HL-60 (cell line): ENCODE results near the gene IL33.

Experiments used
- DNase-seq, 2 experiments: peaks; one replicate each; pipeline ENCODE4 v3.0.0-alpha.2; 2010 to 2020; ENCODE audit warnings: low read depth in 1 of 2, low spot score in 1 of 2
- H3K27ac ChIP-seq: fragments of 250-450 bp; sonication (Bioruptor Pico); replicated peaks from 2 replicates; pipeline ENCODE4 v1.5.1; 2020; ENCODE audit warnings: mild to moderate bottlenecking, moderate library complexity
- H3K27me3 ChIP-seq: fragments of 250-450 bp; sonication (Bioruptor Pico); 2 replicates; pipeline ENCODE4 v1.5.1; 2021; ENCODE audit warnings: mild to moderate bottlenecking, moderate library complexity; ENCODE audit not compliant: insufficient read depth, poor library complexity, severe bottlenecking
- H3K4me3 ChIP-seq: replicated peaks from 2 replicates; pipeline ENCODE4 v1.5.1; 2011; ENCODE audit warnings: mild to moderate bottlenecking, control low read depth, low read length; ENCODE audit not compliant: insufficient read depth
- CTCF ChIP-seq: IDR thresholded peaks from one replicate; pipeline ENCODE4 v1.5.1; 2011; ENCODE audit warnings: low read length, control low read depth, inconsistent platforms; ENCODE audit not compliant: insufficient read depth
- GABPA ChIP-seq: IDR thresholded peaks from 2 replicates; pipeline ENCODE4 v1.6.1; 2012; ENCODE audit warnings: low read depth
- POLR2AphosphoS5 ChIP-seq: IDR thresholded peaks from 2 replicates; pipeline ENCODE4 v1.6.1; 2012; ENCODE audit warnings: low read depth
- REST ChIP-seq: IDR thresholded peaks from 2 replicates; pipeline ENCODE4 v1.6.1; 2012; ENCODE audit warnings: low read depth; ENCODE audit not compliant: insufficient replicate concordance
- SPI1 ChIP-seq: IDR thresholded peaks from 2 replicates; pipeline ENCODE4 v1.6.1; 2012; ENCODE audit warnings: low read depth, mild to moderate bottlenecking, borderline replicate concordance

IL33 gene

GRCh38 chr9:6247266-6247665, 31.7 kb downstream of the IL33 start:
- DNase-seq, result no peak

GRCh38 chr9:6268826-6269397, 53.3 kb downstream of the IL33 start:
- Histone ChIP-seq H3K4me3 (no peak overlapping the region), H3K27me3 (no peaks in the 10 kb centered on the region), H3K27ac (no peak overlapping the region)
- DNase-seq, result no peak
- no peak for TF ChIP-seq GABPA
- TF ChIP-seq CTCF, result no peak
- no peak for TF ChIP-seq REST
- no peak for TF ChIP-seq POLR2AphosphoS5
- no peak for TF ChIP-seq SPI1

More at GRCh38 chr9:6247266-6247665, 31.7 kb downstream of the IL33 start:
- TF ChIP-seq GABPA, result no peak
- no peak for TF ChIP-seq REST
- no peak for TF ChIP-seq POLR2AphosphoS5
- no peak for TF ChIP-seq CTCF
- TF ChIP-seq SPI1, result no peak
- Histone ChIP-seq H3K27ac (no peak overlapping the region), H3K4me3 (no peak overlapping the region), H3K27me3 (peaks cover 2% of the 10 kb centered on the region)

- Histone ChIP-seq H3K27ac (no peak overlapping the region), H3K27me3 (no peaks in the 10 kb centered on the region), H3K4me3 (no peak overlapping the region)
- no peak for DNase-seq
- TF ChIP-seq SPI1, result no peak
- TF ChIP-seq REST, result no peak
- TF ChIP-seq CTCF, result no peak
- no peak for TF ChIP-seq POLR2AphosphoS5
- TF ChIP-seq GABPA, result no peak
Observed at GRCh38 chr9:6270896-6271295, 55.3 kb downstream of the IL33 start.
